T-helper 17 cell (primary cell): Measurements from ENCODE around the gene VWA8. TPM values are rescaled to one million over a fixed set of nuclear protein-coding genes. Genes with fewer than 3 reads are reported as not detected.
"Not testable (repeated sequence)": the region's sequence is repeated elsewhere in the genome, so short reads cannot be mapped to it uniquely, and the experiment has no call there.

Source experiments
- ATAC-seq: fragments of 150-1000 bp; cut with Tn5 transposase; 2 replicates; pipeline ENCODE4 v1.10.0; 2021; ENCODE audit warnings: mild to moderate bottlenecking, moderate library complexity
- DNase-seq, 3 donors: peaks; one replicate each; pipeline versions ENCODE4 v3.0.0 to v3.0.0-alpha.2; 2020 to 2021
- H3K9me3 ChIP-seq: one replicate; pipeline ENCODE4 v1.7.0; 2013; ENCODE audit warnings: low read length, mild to moderate bottlenecking; ENCODE audit not compliant: control insufficient read depth, poor library complexity, severe bottlenecking
- H3K27ac Mint-ChIP-seq: one replicate; pipeline ENCODE4 v1.8.0; 2022; ENCODE audit warnings: mild to moderate bottlenecking, moderate library complexity, mixed read lengths
- H3K27me3 Mint-ChIP-seq: one replicate; pipeline ENCODE4 v1.8.0; 2022; ENCODE audit warnings: mixed read lengths
- H3K36me3 Mint-ChIP-seq: one replicate; pipeline ENCODE4 v1.8.0; 2022; ENCODE audit warnings: low read depth, mixed read lengths
- H3K4me1 Mint-ChIP-seq: one replicate; pipeline ENCODE4 v1.8.0; 2022; ENCODE audit warnings: mild to moderate bottlenecking, mixed read lengths
- H3K4me3 Mint-ChIP-seq: one replicate; pipeline ENCODE4 v1.8.0; 2022; ENCODE audit warnings: mild to moderate bottlenecking, moderate library complexity, mixed read lengths
- total RNA-seq, 4 donors: library from RNA in 2 of 4; stranded (reverse) in 2 of 4; gene quantifications; one replicate each; pipeline ENCODE4 v1.2.3 and lab custom pipeline; 2022 to 2026

VWA8 gene
- total RNA-seq, 2 donors from 2014 or later = 21.5 to 23.0 TPM

DNA sequence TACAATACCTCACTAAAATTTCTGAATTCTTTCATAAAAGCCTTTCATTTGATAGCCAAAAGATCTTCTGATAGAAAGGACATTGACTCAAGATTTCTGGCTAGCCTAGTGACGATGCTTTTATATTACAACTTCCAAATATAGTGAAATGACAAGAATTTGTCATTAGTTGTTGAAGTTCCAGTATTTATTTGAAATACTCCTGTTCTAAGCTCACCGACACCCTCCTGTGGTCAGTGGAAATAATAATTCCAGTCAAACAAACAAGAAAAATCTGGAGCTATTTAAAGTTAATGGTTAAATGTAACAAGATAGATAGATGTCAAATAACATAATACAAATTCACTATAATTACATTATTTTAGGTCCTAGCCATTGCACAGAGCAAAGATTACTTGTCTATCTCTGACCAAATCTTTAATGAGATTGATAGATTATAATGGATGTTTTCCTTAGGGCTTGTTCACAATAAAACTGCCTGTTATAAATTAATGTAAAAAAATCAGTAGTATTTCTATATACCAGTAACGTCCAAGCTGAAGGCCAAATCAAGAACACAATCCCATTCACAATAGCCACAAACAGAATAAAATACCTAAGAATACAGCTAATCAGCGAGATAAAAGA, 308.1 kb downstream of the VWA8 start:
- no peaks in the 10 kb centered on the region for H3K9me3 ChIP-seq
- ATAC-seq = peak; percentile 46
- Mint-ChIP-seq H3K4me3 (no peak overlapping the region), H3K27me3 (no peaks in the 10 kb centered on the region), H3K4me1 (peaks cover 3% of the 10 kb centered on the region), H3K27ac (peak overlapping the region; percentile 8), H3K36me3 (no peaks in the 10 kb centered on the region)
- peak in 1 of 3 donors; percentile 15 for DNase-seq

DNA sequence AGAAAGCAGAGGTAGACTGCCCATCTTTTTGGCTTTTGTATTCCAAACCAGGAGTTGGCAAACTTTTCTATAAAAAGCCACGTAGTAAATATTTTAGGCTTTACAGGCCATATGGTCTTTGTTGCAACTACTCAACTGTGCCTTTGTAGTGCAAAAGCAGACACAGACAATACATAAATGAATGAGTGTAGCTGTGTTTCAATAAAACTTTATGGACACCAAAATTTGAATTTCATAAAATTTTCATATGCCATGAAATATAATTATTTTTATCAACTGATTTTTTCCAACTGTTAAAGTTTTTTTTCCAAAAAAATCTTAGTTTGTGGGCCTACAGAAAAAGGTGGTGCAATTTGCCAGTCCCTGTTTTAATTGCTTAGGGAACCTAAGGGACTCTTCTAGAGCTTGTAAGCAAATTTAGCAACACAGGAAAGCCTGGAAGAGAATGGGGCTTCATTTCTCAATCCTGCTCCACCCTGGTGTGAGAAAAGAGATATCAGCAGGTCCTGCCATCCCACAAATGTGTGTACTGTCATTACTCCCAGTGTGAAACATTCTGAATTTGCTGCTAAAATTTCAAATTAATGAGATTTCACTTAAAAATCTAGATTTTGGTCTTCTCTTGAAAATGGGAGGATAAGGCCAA, 309.4 kb downstream of the VWA8 start:
- ATAC-seq (no peak), DNase-seq (no peak)
- Mint-ChIP-seq H3K4me3 (no peak overlapping the region), H3K36me3 (no peaks in the 10 kb centered on the region), H3K27ac (no peak overlapping the region), H3K4me1 (peaks cover 3% of the 10 kb centered on the region), H3K27me3 (no peaks in the 10 kb centered on the region)
- no peaks in the 10 kb centered on the region for H3K9me3 ChIP-seq

DNA sequence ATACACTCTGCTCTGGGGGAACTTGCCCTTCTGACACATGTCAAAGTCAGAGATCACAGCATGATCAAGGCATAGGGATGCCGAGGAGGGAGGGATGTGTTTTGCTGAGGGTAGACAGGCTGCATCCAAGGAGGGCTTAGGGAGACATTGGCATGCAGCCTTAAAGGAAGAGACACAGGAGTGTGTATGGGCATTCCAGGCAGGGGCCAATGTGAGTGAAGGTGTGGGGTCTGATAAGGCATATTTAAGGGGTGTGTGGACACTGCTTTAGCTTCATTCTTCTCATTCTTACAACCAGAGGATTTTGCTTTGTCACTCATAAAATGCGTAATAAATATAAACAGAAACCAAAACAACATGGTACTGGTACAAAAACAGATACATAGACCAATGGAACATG, 310.2 kb downstream of the VWA8 start:
- DNase-seq = no peak
- no peaks in the 10 kb centered on the region for H3K9me3 ChIP-seq
- H3K27me3 Mint-ChIP-seq = no peaks in the 10 kb centered on the region
- peaks cover 3% of the 10 kb centered on the region for H3K4me1 Mint-ChIP-seq
- H3K27ac Mint-ChIP-seq = no peak overlapping the region
- no peak overlapping the region for H3K4me3 Mint-ChIP-seq
- H3K36me3 Mint-ChIP-seq = no peaks in the 10 kb centered on the region
- ATAC-seq = no peak

DNA sequence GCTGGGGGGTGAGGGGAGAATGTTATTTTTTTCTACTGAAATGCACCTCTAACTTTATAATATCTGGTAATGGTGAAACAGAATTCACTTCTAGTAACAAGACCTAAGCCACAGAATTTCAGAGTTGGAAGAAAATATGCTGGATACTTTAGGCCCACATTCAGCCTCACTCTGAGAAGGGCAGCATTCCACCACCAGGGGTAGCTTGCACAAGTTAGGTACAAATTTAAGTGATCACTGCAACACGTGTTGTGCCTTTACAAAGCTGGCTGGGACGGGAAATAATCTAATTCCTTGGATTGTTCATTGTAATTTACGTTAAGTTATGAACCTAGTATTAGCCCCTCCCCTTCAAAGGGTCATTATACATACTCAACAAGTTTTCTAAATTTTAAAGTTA, 311.2 kb downstream of the VWA8 start:
- H3K36me3 Mint-ChIP-seq = no peaks in the 10 kb centered on the region
- H3K4me3 Mint-ChIP-seq = no peak overlapping the region
- DNase-seq (no peak), ATAC-seq (no peak)
- peaks cover under 1% of the 10 kb centered on the region for H3K4me1 Mint-ChIP-seq
- H3K27me3 Mint-ChIP-seq = no peaks in the 10 kb centered on the region
- H3K27ac Mint-ChIP-seq = no peak overlapping the region
- no peaks in the 10 kb centered on the region for H3K9me3 ChIP-seq

DNA sequence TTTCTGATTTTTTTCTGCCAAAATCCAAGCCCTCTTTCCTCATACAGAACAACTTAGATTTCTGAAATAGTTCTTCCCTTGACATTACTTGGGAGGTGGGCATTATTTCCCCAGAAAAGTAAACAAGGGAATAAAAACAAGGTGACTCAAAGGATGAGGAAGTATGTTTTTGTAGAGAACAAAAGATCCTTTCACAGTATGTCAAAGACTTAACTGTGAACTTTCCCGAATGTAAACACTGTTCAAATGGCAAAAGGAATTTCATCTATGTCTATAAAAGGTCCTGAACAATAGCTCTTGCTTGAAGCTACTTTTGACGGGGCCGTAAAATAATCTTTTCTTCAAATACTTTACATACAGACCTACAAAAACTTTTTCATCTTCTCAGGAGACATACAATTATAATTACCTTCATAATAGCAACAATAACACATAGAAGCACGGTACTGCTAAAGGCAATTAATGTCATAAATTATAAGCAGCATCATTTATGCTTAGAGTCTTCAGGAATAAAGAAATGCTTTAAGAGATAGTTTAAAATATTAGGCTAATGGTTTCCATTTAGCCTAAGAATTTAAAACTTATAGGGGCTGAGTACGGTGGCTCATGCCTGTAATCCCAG, 312.5 kb downstream of the VWA8 start:
- no peak for DNase-seq
- Mint-ChIP-seq H3K4me3 (no peak overlapping the region), H3K4me1 (no peaks in the 10 kb centered on the region), H3K27ac (no peak overlapping the region), H3K27me3 (no peaks in the 10 kb centered on the region), H3K36me3 (no peaks in the 10 kb centered on the region)
- ATAC-seq = no peak
- no peaks in the 10 kb centered on the region for H3K9me3 ChIP-seq

DNA sequence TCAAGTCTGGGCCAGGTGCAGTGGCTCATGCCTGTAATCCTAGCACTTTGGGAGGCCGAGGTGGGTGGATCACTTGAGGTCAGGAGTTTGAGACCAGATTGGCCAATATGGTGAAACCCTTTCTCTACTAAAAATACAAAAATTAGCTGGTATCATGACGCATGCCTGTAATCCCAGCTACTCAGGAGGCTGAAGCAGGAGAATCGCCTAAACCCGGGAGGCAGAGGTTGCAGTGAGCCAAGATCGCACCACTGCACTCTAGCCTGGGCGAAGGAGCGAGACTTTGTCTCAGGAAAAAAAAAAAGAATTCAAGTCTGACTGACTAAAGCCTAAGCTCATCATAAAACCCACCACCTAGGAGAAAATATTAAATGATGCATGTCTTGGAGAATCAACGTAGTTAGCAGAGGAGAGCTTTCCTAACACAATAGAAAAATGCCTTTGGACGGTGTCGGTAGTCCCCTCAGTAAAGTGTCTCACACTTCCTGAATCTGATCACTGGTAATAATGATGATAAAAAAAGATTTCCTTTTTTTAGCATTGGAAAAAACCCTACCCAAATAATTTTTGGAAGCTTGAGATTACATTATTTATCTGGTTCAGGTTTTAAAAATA, 313.1 kb downstream of the VWA8 start:
- not testable (repeated sequence) for H3K4me1 Mint-ChIP-seq, H3K9me3 ChIP-seq, ATAC-seq, H3K36me3 Mint-ChIP-seq, H3K4me3 Mint-ChIP-seq, H3K27me3 Mint-ChIP-seq, DNase-seq, H3K27ac Mint-ChIP-seq

DNA sequence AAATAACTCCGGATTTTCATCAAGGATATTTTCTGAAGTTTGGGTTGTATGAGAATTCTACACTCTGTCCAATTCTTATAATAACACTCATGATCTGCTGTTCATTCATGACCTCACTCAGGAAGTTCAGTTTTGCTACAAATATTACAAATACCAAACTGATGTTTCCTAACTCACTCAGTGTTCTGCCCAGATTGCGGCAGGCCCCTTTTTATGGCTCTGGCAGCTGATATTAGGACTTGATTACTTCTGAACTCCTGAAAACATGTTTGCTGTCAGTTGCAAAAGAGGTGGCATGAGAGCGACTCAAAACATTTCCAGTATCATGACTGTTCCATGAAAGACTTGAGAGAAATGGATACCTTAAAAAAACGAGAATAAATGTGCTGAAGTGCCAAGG, 315.6 kb downstream of the VWA8 start:
- H3K36me3 Mint-ChIP-seq = no peaks in the 10 kb centered on the region
- ATAC-seq (no peak), DNase-seq (no peak)
- no peaks in the 10 kb centered on the region for H3K27me3 Mint-ChIP-seq
- H3K4me1 Mint-ChIP-seq = peaks cover 7% of the 10 kb centered on the region
- H3K9me3 ChIP-seq = no peaks in the 10 kb centered on the region
- no peak overlapping the region for H3K27ac Mint-ChIP-seq
- no peak overlapping the region for H3K4me3 Mint-ChIP-seq

DNA sequence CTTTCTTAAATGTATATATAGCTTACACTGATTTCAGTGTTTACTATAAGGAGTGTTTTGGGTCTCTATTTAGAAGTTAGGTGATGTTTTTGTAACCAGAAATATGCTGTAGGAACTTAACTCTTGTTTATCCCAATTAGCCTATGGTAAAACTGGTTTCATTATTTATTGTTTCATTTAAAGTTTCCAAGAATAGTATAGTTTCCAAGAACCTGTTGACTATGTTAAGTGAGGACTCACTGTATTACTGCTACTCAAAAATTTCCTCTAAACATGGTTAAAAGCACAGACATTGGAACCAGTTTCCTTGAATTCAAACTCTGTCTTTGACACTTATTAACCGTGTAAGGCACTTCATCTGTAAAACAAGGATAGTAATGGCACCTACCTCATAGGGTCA, 316.2 kb downstream of the VWA8 start:
- DNase-seq (no peak), ATAC-seq (no peak)
- no peaks in the 10 kb centered on the region for H3K9me3 ChIP-seq
- Mint-ChIP-seq H3K4me1 (peaks cover 10% of the 10 kb centered on the region), H3K27ac (no peak overlapping the region), H3K27me3 (no peaks in the 10 kb centered on the region), H3K4me3 (no peak overlapping the region), H3K36me3 (no peaks in the 10 kb centered on the region)

DNA sequence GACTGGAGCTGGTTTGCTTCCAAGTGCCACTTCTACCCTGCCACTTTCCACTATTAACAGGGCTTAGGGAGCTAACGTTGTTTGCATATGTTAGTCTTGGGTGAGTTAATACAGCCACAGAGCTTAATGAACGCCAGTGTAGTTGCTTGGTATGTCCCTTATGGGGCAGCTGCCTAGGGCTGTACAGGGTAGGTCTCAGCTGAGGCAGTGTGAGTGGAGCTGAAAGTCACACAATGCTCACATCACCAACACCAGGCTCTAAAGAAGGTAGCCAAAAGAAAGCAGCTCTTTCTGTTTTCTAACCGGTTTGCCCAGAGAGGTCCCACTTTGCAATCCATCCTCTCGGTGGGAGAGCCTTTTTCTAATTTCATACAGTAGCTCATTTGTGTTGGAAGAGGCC, 317.4 kb downstream of the VWA8 start:
- H3K4me3 Mint-ChIP-seq = no peak overlapping the region
- ATAC-seq (no peak), DNase-seq (no peak)
- H3K27me3 Mint-ChIP-seq = no peaks in the 10 kb centered on the region
- H3K4me1 Mint-ChIP-seq = peaks cover 13% of the 10 kb centered on the region
- H3K27ac Mint-ChIP-seq = no peak overlapping the region
- H3K9me3 ChIP-seq = no peaks in the 10 kb centered on the region
- H3K36me3 Mint-ChIP-seq = peaks cover 3% of the 10 kb centered on the region

DNA sequence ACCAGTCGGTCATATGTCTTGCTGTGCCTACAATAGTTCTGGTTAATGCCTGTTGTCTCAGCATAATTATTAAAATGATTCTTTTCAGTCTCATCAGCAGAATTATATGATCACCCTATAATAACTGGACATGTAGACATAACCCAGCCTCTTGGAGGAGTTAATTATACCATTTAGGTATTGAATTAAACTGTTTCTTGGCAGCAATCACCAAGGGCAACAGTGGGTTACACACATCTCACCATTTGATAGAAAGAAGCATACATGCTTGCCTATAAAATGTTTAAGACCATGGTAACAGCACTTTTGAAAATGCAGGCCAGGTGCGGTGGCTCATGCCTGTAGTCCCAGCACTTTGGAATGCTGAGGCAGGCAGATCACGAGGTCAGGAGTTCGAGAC, 318.9 kb downstream of the VWA8 start:
- H3K4me1 Mint-ChIP-seq = peaks cover 13% of the 10 kb centered on the region
- DNase-seq = no peak
- H3K27ac Mint-ChIP-seq = no peak overlapping the region

DNA sequence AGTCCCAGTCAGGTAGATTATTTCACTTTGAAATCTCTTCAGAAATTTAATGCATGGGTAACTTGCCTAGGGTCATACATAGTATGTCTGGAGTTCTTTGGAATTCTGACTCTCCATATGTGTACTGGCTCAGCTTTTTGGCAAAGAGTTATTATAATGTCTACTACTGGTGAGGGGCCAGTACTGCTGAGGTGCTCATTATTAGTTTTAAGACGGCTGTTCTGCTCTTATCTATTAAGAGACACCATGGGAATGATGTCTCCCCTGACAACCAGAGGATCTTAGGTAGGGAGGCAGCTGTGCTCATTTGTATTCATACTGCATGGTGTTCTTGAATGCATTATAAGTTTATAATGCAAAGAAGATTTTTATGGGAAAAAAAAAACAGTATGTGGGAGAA, 319.5 kb downstream of the VWA8 start:
- no peaks in the 10 kb centered on the region for H3K9me3 ChIP-seq
- no peak overlapping the region for H3K4me3 Mint-ChIP-seq
- no peaks in the 10 kb centered on the region for H3K27me3 Mint-ChIP-seq
- ATAC-seq (no peak), DNase-seq (no peak)
- peaks cover 13% of the 10 kb centered on the region for H3K4me1 Mint-ChIP-seq
- peaks cover 7% of the 10 kb centered on the region for H3K36me3 Mint-ChIP-seq
- peak overlapping the region; percentile 39 for H3K27ac Mint-ChIP-seq

More for the DNA sequence above, 318.9 kb downstream of the VWA8 start:
- peaks cover 7% of the 10 kb centered on the region for H3K36me3 Mint-ChIP-seq
- H3K27me3 Mint-ChIP-seq = no peaks in the 10 kb centered on the region
- ATAC-seq = no peak
- H3K4me3 Mint-ChIP-seq = no peak overlapping the region
- no peaks in the 10 kb centered on the region for H3K9me3 ChIP-seq

DNA sequence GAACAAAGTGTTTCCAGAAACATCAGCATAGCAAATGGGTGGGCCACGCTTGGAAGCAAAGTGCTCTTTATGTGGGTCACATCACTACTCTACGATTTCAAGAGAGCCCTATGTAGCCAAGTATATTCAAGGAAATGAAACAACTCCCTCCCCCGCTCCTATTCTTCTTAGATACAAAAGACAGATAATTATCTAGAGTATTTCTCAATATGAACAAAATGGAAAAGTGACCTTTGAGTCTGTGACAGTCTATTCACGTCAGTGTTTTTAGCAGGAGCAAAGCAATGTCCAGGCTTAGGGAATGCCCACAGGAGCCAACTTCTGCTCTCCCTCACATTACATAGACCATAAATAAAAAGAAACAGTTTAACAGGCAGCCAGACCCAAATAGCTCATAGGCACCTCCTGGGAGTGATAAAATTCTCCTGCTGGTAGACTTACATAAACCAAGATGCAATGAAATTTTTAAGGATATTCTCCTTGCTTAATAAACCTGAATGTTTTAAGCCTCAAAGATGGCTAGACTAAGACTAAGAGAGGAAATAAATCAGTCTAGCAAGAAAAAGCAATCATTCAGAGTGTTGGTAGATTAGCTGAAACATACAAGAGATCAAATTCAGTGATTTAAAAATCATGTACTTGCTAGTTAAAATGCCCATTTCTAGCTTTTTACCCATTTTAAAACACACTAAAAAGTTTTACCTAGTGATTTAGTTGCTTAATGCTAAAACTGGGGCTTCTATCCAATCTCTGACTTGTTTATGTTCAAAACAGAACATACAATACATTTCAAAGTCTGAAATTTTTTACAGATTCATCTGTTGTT, 320.7 kb downstream of the VWA8 start:
- peaks cover 7% of the 10 kb centered on the region for H3K36me3 Mint-ChIP-seq
- no peak for DNase-seq
- H3K27ac Mint-ChIP-seq = no peak overlapping the region

More for the DNA sequence above, 320.7 kb downstream of the VWA8 start:
- H3K4me3 Mint-ChIP-seq = no peak overlapping the region
- no peaks in the 10 kb centered on the region for H3K9me3 ChIP-seq
- no peak for ATAC-seq
- peaks cover 13% of the 10 kb centered on the region for H3K4me1 Mint-ChIP-seq
- H3K27me3 Mint-ChIP-seq = no peaks in the 10 kb centered on the region
